Lung microvascular endothelial cell (primary cell): Measurements from ENCODE around the gene H6PD. TPM values are rescaled to one million over a fixed set of nuclear protein-coding genes. Genes with fewer than 3 reads are reported as not detected.

ENCODE experiments used
- DNase-seq, 2 donors: peaks; one replicate each; pipeline versions ENCODE4 v3.0.0 to v3.0.0-alpha.2; 2010; ENCODE audit warnings: low read depth in 2 of 2
- total RNA-seq: library from RNA; depleted of rRNA; stranded (reverse); fragments of >200 nt; gene quantifications from 2 replicates; pipeline ENCODE4 v1.2.1, GENCODE V29; 2014

The H6PD gene, protein sequence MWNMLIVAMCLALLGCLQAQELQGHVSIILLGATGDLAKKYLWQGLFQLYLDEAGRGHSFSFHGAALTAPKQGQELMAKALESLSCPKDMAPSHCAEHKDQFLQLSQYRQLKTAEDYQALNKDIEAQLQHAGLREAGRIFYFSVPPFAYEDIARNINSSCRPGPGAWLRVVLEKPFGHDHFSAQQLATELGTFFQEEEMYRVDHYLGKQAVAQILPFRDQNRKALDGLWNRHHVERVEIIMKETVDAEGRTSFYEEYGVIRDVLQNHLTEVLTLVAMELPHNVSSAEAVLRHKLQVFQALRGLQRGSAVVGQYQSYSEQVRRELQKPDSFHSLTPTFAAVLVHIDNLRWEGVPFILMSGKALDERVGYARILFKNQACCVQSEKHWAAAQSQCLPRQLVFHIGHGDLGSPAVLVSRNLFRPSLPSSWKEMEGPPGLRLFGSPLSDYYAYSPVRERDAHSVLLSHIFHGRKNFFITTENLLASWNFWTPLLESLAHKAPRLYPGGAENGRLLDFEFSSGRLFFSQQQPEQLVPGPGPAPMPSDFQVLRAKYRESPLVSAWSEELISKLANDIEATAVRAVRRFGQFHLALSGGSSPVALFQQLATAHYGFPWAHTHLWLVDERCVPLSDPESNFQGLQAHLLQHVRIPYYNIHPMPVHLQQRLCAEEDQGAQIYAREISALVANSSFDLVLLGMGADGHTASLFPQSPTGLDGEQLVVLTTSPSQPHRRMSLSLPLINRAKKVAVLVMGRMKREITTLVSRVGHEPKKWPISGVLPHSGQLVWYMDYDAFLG
- 12.3 and 18.3 TPM in 2 replicates for total RNA-seq

DNA sequence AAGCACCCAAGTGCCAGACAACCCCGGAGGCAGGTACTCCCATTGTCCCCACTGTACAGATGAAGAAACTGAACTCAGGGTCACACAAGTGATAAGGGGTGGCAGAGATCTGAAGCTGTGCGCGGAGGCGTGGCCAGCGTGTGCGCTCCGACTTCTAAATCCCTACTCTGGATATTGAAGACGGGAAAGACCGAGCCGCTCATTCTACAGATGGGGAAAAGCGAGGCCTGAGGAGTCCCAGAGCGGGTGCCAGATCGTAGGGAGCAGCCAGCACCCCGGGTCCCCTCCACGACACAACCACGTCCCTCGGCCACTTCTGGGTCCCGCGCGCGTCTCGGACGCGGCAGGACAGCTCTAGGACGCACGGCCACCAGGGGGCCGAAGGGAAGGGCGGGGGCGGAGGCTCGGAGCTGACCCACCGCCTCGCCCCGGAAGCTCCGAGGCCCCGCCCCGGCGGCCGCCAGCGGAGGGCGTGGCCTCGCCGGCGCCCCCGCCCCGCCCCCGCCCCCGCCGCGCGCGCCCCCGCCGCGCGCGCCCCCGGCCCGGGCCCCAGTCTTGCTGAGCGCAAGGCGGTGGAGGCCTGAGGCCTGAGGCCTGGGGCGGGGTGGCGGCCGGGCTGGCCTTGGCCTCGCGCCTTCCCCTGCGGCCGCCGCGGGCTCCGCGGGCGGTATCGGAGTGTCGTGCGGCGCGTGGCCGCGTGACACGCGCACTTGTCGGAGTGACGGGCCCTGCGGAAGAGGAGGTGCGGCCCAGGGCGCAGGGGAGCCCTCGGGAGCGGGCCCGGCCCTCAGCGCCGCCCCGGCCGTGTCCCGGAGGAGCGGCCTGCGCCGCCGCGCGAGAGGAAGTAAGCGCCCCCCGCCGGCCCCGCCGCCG lies at the start of gene H6PD:
H6PD (plus strand) TSS at position 552 of the 873 bp plus-strand sequence. CDS start 10,161 bp downstream, outside the sequence.
- peak; percentile 84 to 88 for DNase-seq

DNA sequence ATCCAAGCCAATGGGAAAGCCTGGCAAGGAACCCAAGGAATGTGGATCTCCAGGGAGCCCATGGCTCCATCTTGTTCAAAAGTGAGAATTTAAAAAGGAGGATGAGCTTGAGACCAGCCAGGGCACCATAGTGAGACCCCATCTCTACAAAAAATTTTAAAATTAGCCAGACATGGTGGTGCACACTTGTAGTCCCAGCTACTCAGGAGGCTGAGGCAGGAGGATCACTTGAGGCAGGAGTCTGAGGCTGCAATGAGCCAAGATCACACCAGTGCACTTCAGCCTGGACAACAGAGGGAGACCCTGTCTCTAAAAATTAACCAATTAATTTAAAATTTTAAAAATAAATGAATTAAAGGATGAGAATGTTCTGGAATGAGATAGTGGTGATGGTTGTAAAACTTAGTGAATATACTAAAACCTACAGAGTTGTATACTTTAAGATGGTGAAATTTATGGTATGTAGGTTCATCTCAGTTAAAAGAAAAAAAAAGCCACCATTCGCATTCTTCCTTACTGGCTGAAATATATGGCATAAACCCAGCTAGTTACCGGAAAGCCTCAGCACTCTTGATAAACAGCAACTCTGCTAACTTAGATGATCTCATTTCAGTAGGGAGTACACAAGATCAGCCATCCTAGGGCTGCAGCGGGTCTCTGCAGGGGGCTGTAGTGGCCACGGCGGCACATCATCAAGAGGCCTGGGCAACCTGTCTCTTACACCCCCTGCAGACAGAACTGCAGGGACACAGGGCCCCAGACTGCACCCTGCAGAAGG lies 48.3 kb upstream of the H6PD start:
- DNase-seq = no peak

DNA sequence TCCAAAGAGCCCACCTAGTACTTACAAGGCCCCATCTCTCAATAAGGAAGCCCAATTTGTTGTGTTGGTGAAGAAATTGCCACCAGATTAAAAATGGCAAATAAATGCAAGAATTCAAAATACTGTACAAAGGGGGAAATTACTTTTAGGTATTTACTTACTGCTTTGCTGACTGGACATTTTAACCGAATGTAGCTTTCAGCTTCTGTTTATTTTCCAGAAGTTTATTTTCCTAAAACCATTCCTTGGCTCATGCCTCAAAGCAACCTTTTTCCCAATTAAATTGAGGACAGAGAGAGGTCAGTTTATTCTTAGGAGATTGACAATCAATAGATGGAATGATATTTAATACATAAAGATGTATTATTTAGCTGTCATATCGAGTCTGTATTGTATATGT lies 47.6 kb upstream of the H6PD start:
- no peak for DNase-seq

DNA sequence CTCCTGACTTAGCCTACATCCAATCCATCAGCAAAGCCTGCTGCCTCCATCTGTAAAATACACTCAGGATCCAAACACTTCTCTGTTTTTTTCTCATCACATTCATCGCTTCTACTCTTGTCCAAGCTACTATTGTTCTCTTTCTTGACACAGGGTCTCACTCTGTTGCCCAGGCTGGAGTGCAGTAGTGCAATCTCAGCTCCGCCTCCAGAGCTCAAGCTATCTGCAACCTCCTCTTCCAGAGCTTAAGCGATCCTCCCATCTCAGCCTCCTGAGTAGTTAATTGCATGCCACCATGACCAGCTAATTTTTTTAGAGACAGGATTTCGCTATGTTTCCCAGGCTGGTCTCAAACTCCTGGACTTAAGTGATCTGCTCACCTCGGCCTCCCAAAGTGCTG lies 44.3 kb upstream of the H6PD start:
- no peak for DNase-seq

DNA sequence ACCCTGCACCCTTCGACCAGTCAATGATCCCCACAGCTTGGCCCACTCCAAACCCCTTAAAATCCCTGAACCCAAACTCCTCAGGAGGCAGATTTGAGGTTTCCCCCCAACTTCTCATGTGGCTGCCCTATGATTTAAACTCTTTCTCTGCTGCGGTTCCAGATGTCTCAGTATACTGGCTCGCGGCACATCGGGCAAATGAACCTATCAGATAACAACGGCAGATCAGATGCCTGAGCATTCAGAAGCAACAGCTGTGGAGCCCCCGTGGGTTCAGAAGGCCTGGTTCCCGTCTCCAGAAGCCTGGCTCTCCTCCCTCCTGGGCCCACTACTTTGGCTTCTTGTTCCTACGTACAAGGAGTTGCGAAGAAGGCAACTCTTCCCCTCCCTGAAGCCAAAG lies 43.3 kb upstream of the H6PD start:
- DNase-seq = no peak

DNA sequence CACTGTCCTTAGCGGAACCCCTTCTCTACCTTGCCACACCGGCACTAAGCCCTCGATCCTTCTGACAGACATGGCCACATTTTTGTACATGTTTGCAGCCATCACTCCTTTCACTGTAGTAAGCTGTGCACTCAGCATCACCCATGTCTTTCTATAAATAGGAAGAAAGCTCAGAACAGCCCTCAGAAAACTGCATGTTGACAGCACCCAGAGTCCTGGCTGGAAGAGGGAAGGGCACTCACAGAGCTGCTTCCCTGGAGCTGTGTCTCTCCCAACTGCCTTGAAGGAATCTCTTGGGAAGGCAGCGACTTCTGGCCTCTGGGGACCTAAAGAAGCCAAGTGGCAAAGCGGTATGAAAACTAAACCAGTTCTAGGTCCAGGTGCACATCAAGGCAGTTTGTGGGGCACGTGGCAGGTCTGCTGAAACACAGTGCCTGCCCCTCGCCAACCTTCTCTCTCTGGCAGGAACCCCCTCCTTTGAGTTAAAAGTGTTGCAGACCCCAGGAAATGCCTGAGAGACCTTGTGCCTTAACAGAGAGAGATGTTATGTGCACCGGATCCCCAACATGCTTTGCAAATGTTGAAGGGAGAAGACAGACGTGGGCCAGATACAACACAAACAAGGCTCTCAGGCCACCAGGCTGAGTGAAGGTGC lies 41.9 kb upstream of the H6PD start:
- DNase-seq = no peak

DNA sequence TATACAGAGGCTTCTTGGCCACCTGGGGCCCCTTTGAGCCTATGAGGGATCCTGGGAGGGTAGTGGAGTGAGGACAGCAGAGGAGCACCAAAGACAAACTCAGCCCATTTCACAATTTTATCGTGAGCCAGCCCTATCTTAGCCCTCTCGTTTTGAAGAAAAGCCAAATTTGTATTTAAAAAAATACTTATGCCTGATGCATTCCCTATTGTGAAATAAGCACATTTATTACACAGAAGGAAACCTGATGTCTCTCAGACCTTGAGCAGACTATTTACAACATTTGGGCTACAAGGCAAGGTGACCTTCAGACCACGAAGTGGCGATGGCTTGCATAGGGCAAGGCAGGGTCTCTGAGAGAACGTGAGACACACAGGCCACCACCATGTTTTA lies 41.3 kb upstream of the H6PD start:
- no peak for DNase-seq

DNA sequence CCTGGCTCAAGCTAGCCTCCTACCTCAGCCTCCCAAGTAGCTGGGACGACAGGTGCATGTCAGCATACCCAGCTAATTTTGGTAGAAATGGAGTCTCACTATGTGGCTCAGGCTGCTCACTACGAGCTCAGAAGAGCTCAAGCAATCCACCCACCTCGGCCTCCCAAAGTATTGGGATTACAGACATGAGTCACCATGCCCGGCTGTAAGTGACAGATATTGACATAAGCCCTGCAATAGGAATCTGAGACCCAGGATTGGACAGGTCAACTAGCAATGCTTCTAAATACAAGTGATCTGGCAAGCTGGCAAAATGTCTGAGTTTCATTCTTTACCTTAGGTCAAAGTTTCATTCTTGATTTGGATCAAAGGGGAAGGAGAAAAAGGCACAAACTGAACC lies 40.5 kb upstream of the H6PD start:
- no peak for DNase-seq

DNA sequence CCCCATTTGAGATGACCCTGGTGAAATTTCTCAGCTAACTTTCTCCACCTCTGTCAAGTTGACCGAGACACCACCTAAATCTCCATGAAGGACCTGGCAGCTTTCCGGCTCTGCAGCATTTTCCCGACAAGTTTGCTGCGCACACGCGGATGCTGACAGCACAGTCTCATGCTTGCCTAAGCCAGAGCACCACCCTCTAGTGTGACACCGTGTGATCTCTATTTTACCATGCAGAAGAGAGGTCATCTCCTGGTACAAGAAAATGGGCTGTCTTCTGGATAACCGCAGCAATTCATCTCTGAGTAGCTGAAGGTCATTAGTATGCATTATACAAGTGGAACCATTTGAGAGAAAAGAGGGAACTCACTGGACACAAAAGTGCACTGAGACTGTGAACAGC lies 38.9 kb upstream of the H6PD start:
- no peak for DNase-seq

DNA sequence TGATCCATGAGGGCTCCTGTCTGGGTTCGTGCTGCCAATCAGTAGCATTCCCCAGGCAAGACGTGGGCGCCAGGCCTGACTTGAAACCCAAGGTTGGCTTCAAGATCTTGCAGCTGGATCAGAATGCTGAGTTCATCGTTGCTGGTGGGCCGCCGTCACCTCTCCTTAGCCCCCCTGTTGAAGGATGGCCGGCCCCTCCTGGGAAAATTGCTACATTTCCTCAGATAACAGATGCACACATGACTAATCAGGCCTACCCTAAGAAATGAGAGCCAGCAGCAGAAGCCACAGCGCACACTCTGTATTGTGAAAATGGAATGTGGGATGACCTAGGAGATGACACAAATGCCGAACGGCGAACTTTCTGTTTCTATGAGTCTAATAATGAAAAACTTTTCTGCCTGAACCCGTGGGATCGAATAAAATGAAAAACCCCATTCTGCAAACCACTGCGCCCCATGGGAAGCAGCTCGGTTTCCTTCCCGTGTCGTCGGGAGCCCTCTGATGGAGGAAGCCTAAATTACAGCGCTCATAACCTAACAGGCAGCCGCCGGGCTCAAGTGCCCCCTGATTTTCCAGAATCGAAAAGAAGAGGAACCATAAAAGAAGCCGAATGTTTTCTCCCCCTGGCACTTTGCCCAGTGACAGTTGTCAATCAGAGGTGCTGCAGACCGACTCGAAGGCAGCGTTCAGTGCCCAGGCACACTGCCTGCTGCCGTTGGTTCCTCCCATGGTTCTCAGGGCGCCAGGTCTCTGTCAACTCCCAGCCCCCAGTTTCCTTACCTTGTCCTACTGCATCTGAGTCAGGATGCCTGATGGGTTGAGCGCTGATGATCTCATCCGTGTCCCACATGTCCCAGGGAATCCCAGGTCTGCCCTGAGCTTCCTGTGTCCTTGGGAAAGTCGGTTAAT lies 38.2 kb upstream of the H6PD start:
- DNase-seq = peak; percentile 74 to 85

DNA sequence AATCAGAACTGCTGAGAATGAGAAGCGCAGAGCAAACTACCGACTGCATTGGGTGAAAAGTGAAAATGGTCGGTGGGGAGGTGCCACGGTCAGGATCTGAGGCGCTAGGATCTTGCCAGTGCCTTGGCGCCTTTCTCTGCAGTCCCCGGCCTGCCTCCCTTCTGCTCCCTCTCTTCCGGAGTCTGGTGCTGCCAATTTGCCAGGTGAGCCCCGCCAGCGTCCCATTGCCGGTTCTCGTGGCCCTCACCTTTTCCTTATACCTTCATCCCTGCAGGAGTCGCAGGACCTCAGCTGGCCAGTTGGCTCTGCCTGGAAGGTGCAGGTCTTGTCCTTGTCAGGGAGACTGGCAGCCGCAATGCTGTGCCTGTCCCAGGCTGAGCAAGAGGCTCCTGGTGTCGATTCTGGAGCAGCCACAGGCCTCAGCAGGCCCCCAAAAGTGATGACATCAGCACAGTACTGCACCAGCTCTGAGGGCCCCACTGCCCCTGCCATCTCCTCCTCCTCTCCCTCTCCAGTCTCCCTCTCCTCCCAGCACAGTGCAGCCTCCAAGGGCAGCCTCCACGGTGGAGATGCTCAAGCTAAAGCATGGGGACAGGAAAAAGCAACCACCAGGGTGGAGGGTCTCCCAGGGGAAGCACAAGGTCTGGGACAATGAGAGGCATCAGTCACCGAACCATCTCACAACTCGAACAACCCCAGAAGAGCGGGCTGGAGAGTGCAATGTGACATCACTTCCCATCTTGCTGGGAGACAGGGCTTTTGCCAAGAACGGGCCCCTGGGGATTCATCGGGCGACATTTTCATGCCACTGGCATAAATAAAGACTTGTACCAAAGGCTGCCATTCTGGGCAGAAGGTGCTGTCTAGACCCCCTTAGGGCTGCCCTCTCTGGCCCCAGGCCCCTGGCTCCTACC lies 37.1 kb upstream of the H6PD start:
- DNase-seq = peak; percentile 22 to 42

DNA sequence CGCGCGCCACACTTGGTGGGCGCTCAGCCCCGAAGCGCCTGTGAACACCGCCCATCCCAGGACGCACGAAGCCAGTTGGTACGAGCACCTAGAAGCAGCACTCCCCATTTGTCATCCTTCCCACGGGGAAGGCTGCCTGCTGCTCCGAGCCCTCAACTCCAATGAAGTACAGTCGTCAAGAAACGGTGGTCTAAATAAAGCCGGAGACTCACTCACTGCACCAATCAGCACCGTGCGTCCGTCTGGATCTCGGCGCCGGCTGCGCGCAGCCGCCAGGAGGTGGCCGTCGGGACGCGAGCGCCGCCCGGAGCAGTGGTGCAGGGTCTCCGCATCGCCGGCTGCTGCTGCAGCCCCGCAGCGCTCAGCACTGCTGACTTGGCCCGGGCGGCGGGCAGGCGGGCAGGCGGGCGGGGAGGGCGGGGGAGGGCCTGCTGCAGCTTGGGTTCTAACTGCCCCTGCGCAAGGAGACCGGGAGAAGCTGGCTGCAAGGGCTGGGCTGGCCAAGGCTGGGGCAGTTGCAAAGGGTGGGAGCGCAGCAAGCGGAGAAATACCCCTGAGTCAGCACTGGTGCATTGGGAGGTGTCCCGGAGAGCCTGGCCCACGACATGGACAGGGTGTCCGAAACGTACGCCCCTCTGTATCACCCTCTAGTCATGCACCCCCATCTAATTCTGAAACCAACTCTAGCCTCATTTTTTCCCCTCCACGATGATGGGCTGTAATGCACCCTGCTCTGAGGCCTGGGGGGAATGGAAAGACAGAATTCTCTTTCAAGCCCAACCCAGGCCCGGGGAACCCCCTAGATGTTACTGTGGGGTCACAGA lies 35.8 kb upstream of the H6PD start:
- peak; percentile 61 to 67 for DNase-seq

DNA sequence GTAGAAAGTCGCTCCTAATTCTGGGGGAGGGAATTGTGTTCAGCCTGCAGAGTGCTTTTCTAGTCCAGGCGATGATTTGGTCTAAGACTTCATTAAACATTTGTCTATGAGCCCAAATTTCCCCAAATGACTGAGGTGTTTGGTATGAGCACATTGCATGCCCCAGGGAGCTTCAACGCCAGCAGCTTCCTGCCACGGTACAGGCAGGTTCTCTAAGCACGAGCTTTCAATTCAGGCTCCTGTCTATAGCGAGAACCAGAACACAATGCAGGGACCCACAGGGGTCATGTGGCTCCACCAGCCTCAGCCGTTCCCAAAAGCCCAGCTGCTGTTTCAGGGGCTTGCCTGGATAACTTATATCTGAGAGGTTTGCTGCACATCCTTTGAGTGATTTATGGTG lies 34.1 kb upstream of the H6PD start:
- DNase-seq = no peak

DNA sequence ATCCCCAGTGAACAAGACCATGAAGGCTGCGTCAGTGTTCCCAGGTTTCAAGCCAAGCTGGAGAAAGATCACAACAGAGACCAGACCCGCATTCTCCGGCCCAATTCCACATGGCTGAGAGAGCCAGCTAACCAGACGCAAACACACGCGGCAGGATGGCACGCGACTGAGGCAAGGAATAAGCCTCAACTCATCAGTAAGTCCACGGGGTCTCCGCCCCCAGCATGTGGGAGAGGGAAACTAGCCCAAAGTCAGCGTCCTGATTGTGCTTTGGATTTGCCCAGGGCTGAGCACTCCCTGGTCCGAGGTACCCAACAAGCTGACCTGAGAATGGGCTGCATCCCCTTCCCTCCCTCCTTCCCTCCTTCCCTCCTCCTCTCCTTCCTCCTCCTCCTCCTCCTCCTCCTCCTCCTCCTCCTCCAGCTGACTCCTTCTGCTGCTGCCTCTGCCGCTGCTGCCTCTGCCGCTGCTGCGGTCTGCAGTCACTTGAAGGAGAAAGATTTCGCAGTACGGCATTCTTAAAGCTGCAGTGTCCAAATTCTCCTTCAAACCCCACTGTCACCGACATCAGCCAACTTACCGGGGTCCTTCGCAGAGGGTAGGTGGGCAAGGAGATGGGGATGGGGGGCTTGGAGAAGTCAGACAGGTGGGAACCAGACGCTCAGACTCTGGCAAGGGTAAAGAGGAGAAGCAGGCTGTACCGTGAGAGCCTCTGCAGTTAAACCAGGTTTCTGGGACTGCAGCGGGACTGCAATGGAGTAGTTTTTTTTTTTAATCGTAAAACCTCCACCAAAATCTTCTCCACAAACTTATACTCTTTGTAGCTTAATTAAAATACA lies 33.0 kb upstream of the H6PD start:
- DNase-seq = peak in 1 of 2 donors; percentile 52

DNA sequence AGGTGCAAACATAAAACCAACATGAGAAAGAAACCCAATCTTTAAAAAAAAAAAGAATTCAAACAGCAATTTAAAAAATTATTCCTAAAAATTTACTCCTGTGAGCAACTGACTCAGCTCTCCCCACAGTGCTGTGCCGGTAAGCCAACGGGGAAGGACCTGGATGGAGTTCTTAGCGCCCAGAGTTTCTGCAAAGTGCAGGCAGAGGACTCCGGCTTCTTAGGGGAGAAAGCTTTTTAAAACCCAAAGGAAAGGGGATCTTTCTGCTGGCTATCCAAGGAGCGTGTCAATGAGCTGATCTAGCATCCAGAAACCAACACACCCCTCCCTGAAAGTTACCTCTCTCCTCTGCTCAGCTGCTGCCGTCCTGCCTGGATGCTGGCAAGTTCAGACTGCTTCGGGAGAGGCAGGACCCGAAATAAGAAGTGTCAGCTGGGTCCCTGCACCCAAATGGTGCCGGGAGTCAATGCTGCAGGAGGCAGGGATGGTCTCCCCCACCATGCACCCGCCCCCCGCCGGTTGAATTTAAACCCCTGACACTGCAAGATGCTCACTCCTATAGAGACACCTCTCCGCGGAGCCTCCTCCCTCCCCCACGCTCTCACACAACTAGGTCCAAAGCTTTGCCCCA lies 32.2 kb upstream of the H6PD start:
- DNase-seq = no peak

DNA sequence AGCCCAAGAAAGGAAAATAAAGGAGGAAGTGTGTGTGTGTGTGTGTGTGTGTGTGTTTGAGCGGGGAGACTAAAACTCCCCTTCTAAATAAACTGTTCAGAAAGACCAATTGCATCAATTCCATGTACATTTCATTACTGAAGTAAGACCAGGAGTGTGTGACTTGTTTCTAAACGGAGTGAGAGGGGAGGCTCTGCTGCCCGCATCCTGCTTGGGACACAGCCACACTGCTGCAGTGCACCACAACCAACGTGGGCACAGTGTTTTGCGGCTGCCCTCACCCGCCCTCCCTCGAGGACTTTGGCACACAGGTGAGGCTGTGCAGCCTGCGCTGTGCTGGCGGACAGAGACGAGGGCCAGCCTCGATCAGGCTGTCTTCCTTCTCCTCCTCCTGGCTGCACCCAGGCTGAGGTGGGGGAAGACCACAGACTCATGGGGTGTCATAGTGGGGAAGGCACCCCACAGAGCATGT lies 31.0 kb upstream of the H6PD start:
- no peak for DNase-seq
